Measurements from ENCODE around the gene MTCH1.

The MTCH1 gene

DNA sequence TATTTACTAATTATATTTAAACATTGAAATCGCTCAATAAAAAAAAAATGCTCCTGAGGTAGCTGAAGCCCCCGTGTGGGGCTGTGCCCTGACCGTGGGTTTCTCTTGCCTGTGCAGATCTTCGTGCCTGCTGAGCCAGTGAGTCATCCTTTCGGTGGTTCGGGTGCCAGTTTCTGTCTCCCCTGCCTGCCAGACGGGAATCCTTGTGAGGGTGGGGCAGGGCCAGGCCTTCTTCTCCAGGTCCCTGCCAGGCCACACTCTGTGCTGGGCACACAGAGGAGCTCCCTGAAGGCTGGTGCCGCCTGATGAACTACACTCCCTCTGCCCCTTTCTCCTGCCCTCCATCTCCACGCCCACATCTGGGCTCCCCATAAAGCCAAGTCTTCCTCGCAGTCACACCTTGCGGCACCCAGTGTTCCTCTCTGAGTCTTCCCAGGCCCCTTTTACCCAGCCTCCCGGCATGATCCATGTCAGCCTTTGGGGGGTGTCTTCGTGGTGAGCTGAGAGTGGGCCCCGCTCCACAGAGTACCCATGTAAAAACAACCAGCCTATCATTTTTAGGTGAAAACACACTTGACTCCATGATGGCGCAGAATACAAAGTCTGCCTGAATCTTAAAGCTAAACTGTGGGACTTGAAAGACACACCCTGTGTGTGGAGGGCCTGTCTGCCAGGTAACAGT lies 38.8 kb upstream of the MTCH1 start:
- DNase-seq (ENCODE audit: low read depth, low spot score) = peak; percentile 14
- TF ChIP-seq, protein P1, sequence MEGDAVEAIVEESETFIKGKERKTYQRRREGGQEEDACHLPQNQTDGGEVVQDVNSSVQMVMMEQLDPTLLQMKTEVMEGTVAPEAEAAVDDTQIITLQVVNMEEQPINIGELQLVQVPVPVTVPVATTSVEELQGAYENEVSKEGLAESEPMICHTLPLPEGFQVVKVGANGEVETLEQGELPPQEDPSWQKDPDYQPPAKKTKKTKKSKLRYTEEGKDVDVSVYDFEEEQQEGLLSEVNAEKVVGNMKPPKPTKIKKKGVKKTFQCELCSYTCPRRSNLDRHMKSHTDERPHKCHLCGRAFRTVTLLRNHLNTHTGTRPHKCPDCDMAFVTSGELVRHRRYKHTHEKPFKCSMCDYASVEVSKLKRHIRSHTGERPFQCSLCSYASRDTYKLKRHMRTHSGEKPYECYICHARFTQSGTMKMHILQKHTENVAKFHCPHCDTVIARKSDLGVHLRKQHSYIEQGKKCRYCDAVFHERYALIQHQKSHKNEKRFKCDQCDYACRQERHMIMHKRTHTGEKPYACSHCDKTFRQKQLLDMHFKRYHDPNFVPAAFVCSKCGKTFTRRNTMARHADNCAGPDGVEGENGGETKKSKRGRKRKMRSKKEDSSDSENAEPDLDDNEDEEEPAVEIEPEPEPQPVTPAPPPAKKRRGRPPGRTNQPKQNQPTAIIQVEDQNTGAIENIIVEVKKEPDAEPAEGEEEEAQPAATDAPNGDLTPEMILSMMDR (IDR thresholded peaks at IDR 0.05; ENCODE audit: insufficient read depth, low read length, missing control alignments) = no peak
- ChIA-PET POLR2A (no interaction called here), CTCF (interaction anchor here (1.2 to 27.6 kb wide), 9 partner anchors 9 to 257 kb away, joined by 3 to 1706 read pairs (median 118); partner anchors contain the start of genes C6orf89, PIM1 and PPIL1)
- no peak overlapping the region for H3K4me3 ChIP-seq (ENCODE audit: low read depth, low read length)

DNA sequence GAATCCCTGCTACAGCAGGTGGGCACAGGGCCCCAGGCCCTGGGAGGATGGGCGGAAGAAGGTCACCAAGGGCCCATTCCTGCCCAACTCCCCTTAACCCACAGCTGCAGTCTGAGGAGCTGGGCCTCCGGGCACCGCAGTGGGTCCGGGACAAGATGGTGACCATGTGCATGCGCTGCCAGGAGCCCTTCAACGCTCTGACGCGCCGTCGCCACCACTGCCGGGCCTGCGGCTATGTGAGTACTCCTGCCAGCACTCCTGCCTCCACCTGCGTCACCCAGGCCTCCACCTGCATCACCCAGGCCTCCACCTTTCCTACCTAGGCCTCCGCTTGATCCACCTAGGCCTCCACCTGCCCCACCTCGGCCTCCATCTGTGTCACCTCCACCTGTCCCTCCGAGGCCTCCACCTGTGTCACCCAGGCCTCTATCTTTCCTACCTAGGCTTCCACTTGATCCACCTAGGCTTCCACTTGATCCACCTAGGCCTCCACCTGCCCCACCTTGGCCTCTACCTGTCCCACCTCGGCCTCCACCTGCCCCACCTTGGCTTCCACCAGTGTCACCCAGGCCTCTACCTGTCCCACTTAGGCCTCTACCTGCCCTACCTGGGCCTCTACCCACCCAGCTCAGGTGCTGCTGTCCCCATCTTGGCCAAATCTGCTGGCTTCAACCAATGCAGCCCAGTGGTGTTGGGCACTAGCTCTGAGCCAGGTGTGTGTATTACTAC lies 36.3 kb upstream of the MTCH1 start:
- TF ChIP-seq, protein P1 (IDR thresholded peaks at IDR 0.05; ENCODE audit: insufficient read depth, low read length, missing control alignments) = no peak
- CTCF ChIA-PET = interaction anchor here (0.8 to 27.6 kb wide), 18 partner anchors 11 to 255 kb away, joined by 3 to 1706 read pairs (median 6); partner anchors contain the start of genes C6orf89, PIM1 and PPIL1
- no peak for DNase-seq (ENCODE audit: low read depth, low spot score)
- POLR2A ChIA-PET = interaction anchor here (0.6 to 0.8 kb wide), 2 partner anchors 81 to 154 kb away, joined by 3 read pairs; no protein-coding TSS in a partner anchor
- H3K4me3 ChIP-seq (ENCODE audit: low read depth, low read length) = no peak overlapping the region

DNA sequence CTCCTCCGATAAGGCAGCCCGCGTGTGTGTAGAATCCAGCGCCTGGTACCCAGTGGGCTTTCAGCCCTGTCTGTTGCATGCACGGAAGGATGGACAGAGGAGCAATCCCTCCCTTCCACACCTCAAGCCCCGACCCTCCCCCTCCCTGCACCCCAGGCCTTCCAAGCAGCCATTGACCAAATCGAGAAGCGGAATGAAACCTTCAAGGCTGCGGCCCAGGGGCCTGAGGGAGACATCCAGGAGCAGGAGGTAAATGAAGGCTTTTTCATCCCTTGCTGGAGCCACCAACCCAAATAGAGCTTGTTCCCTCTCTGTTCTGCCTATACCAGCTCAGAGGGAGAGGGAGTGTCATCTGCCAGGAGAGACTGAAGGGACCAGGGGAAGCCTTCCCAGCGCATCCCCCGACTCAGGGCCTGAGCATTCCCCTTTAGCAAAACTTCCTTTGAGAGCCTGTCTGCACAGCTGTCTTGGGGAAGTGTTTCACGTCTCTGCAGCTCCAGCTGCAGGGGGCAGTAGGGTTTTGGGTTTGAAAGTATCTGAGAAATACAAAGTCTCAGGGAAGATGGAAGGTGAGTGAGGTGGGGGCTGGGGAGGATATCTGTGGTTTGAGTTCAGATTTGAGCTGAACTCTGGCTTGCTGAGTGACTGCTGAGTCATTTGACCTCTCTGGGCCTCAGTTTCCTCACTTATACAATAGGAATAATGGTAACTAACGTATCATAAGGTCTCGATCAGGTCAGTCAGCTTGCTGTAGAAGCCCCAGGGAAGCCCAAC lies 35.5 kb upstream of the MTCH1 start:
- ChIA-PET CTCF (interaction anchor here (0.9 to 27.6 kb wide), 18 partner anchors 11 to 254 kb away, joined by 3 to 1706 read pairs (median 6); partner anchors contain the start of genes C6orf89, PIM1 and PPIL1), POLR2A (interaction anchor here (0.6 to 0.8 kb wide), 2 partner anchors 81 to 155 kb away, joined by 3 read pairs; no protein-coding TSS in a partner anchor)
- TF ChIP-seq, protein P1 (IDR thresholded peaks at IDR 0.05; ENCODE audit: insufficient read depth, low read length, missing control alignments) = peak; percentile 56
- no peak overlapping the region for H3K4me3 ChIP-seq (ENCODE audit: low read depth, low read length)
- no peak for DNase-seq (ENCODE audit: low read depth, low spot score)

DNA sequence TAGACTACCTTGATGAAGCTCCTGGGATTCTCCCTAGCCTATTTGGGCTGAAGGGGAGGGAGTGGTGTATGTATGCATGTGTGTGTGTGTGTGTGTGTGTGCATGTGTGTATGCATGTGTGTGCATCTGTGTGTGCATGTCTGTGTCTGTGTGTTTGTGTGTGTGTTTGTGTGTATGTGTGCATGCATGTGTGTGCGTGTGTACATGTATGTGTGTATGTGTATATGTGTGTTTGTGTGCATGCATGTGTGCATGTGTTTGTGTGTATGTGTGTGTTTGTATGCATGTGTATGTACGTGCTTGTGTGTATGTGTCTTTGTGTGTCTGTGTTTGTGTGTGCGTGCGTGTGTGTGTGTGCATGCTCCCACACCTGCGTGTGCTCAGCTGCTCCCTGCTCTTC lies 34.8 kb upstream of the MTCH1 start:
- no peak for DNase-seq (ENCODE audit: low read depth, low spot score)
- no peak overlapping the region for H3K4me3 ChIP-seq (ENCODE audit: low read depth, low read length)
- TF ChIP-seq, protein P1 (IDR thresholded peaks at IDR 0.05; ENCODE audit: insufficient read depth, low read length, missing control alignments) = no peak
- CTCF ChIA-PET = interaction anchor here (0.7 to 27.6 kb wide), 16 partner anchors 12 to 253 kb away, joined by 3 to 1706 read pairs (median 12); partner anchors contain the start of genes C6orf89, PIM1 and PPIL1
- POLR2A ChIA-PET = interaction anchor here (0.6 kb wide), 1 partner anchor 152 kb away, joined by 3 read pairs; no protein-coding TSS in a partner anchor

DNA sequence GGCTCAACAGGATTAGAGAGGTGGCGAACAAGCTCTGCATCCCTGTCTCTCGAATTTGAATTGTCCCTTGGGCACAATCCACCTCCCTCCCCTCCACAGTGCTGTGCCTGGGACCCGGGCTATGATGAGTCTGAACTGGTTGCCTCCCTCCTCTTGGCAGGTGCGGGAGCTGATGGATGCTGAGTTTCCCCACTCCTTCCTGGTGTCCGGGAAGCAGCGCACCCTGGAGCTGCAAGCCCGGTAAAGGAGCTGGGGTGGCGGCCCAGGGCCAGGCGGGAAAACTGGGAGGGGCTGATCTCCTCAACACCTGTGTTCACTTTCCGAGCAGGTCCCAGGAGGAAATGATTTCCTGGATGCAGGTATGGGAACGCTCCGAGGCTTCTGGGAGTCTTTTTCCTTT lies 34.4 kb upstream of the MTCH1 start:
- CTCF ChIA-PET = interaction anchor here (0.7 to 27.6 kb wide), 17 partner anchors 9 to 253 kb away, joined by 3 to 1706 read pairs (median 7); partner anchors contain the start of genes C6orf89, PIM1 and PPIL1
- H3K4me3 ChIP-seq (ENCODE audit: low read depth, low read length) = no peak overlapping the region
- POLR2A ChIA-PET = interaction anchor here (0.6 kb wide), 1 partner anchor 153 kb away, joined by 3 read pairs; no protein-coding TSS in a partner anchor
- no peak for DNase-seq (ENCODE audit: low read depth, low spot score)
- TF ChIP-seq, protein P1 (IDR thresholded peaks at IDR 0.05; ENCODE audit: insufficient read depth, low read length, missing control alignments) = no peak

Measured in AG04449 (cell line).